ENCODE results near the gene CFAP77.
A peak's percentile ranks its signal among the peaks of the same experiment; 100 is the strongest.

The CFAP77 gene

GRCh38 chr9:132600326-132600984 is 190.4 kb downstream of the CFAP77 start:
- H3K4ac ChIP-seq (ENCODE audit: low read depth, low read length) = no peak overlapping the region
- no CpG with 5 or more reads among the region's 12 CpGs for WGBS (ENCODE audit: extremely low coverage, insufficient coverage, insufficient read length)
- H2BK5ac ChIP-seq (ENCODE audit: low read depth, low read length, poor library complexity) = no peak overlapping the region
- peaks cover 3% of the 10 kb centered on the region for H3K9me3 ChIP-seq (ENCODE audit: insufficient read depth, low read depth, low read length)
- no peaks in the 10 kb centered on the region for H3K79me2 ChIP-seq (ENCODE audit: control insufficient read depth, insufficient read depth, low read length, poor library complexity)
- no peaks in the 10 kb centered on the region for H3K27me3 ChIP-seq (ENCODE audit: insufficient read depth, low read length)
- no peaks in the 10 kb centered on the region for H3K79me1 ChIP-seq (ENCODE audit: low read length)
- no peak overlapping the region for H3K4me3 ChIP-seq (ENCODE audit: low read depth, low read length)
- H2BK120ac ChIP-seq (ENCODE audit: insufficient read depth, low read length, poor library complexity) = no peak overlapping the region
- no peak overlapping the region for H3K9ac ChIP-seq (ENCODE audit: low read length)
- H4K8ac ChIP-seq (ENCODE audit: low read depth, low read length) = no peak overlapping the region
- peaks cover 20 to 25% of the 10 kb centered on the region in 2 experiments for H3K36me3 ChIP-seq (ENCODE audit: control insufficient read depth in 1 of 2, insufficient read depth in 2 of 2, low read length in 2 of 2)
- no peak overlapping the region for H3K23ac ChIP-seq (ENCODE audit: low read length)
- H2AK5ac ChIP-seq (ENCODE audit: low read length) = no peak overlapping the region
- H3K14ac ChIP-seq (ENCODE audit: low read length) = no peak overlapping the region
- DNase-seq = no peak
- H3K18ac ChIP-seq (ENCODE audit: low read length) = no peak overlapping the region
- no peak overlapping the region for H4K91ac ChIP-seq (ENCODE audit: low read depth, low read length)
- H3K27ac ChIP-seq (ENCODE audit: low read depth, low read length) = no peak overlapping the region
- H3K4me2 ChIP-seq (ENCODE audit: low read length) = no peak overlapping the region
- no peaks in the 10 kb centered on the region for H3K4me1 ChIP-seq (ENCODE audit: control insufficient read depth in 1 of 2, insufficient read depth in 2 of 2, low read length in 2 of 2)
- H2BK12ac ChIP-seq (ENCODE audit: low read length) = no peak overlapping the region
- no peak overlapping the region for H4K12ac ChIP-seq (ENCODE audit: low read depth, low read length)
- H2AFZ ChIP-seq (ENCODE audit: insufficient read depth, low read length, poor library complexity) = no peak overlapping the region

DNA sequence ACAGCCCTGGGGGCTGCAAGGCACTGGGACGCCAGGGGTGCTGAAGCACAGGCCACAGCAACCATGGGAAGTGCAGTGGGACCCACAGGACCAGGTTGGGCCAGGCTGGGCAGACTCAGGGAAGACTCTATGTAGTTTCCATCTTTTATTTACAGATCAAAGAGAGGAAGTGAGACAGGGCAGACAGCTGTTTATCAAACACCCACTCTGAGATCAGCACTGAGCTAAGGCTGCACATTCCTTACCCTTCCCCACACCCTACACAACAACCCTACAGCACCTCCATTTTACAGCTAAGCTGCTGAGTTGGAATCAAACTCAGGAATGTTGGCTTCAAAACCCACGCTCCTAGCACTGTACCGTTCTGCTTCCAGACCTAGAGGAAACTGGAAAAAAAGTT is 192.2 kb downstream of the CFAP77 start:
- WGBS (ENCODE audit: extremely low coverage, insufficient coverage, insufficient read length) = no CpG with 5 or more reads among the region's 3 CpGs

DNA sequence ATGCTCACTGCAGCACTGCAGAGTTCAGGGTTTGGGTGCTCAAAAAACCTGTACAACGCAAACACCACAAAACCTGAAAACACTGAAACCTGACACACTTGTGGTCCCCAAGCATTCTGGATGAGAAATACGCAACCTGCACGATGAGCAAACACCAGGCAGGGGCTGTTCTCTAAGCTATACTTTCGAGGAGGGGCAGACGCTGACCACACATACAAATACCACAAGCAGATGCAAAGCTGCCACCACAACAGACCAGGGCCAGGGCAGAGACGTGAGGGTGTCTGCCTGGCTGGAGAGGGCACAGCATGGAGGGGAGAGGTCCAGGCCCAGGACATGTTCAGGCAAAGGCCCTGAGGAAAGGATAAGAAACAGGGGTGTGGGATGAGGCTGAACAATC is 195.4 kb downstream of the CFAP77 start:
- no peaks in the 10 kb centered on the region for H3K4me1 ChIP-seq (ENCODE audit: control insufficient read depth in 1 of 2, insufficient read depth in 2 of 2, low read length in 2 of 2)
- no peak overlapping the region for H3K4me3 ChIP-seq (ENCODE audit: low read depth, low read length)
- H4K12ac ChIP-seq (ENCODE audit: low read depth, low read length) = no peak overlapping the region
- no peak for DNase-seq
- H4K8ac ChIP-seq (ENCODE audit: low read depth, low read length) = no peak overlapping the region
- H2BK12ac ChIP-seq (ENCODE audit: low read length) = no peak overlapping the region
- no peak overlapping the region for H3K4ac ChIP-seq (ENCODE audit: low read depth, low read length)
- H3K23ac ChIP-seq (ENCODE audit: low read length) = no peak overlapping the region
- H3K79me2 ChIP-seq (ENCODE audit: control insufficient read depth, insufficient read depth, low read length, poor library complexity) = no peaks in the 10 kb centered on the region
- no peak overlapping the region for H3K14ac ChIP-seq (ENCODE audit: low read length)
- H3K4me2 ChIP-seq (ENCODE audit: low read length) = no peak overlapping the region
- H3K9ac ChIP-seq (ENCODE audit: low read length) = no peak overlapping the region
- H4K91ac ChIP-seq (ENCODE audit: low read depth, low read length) = peak overlapping the region; percentile 39
- H2AFZ ChIP-seq (ENCODE audit: insufficient read depth, low read length, poor library complexity) = no peak overlapping the region
- no peaks in the 10 kb centered on the region for H3K27me3 ChIP-seq (ENCODE audit: insufficient read depth, low read length)
- no peak overlapping the region for H2BK5ac ChIP-seq (ENCODE audit: low read depth, low read length, poor library complexity)
- H2AK5ac ChIP-seq (ENCODE audit: low read length) = no peak overlapping the region
- no peak overlapping the region for H2BK120ac ChIP-seq (ENCODE audit: insufficient read depth, low read length, poor library complexity)
- no peaks in the 10 kb centered on the region for H3K79me1 ChIP-seq (ENCODE audit: low read length)
- H3K18ac ChIP-seq (ENCODE audit: low read length) = no peak overlapping the region
- peaks cover 32 to 36% of the 10 kb centered on the region in 2 experiments for H3K36me3 ChIP-seq (ENCODE audit: control insufficient read depth in 1 of 2, insufficient read depth in 2 of 2, low read length in 2 of 2)
- no peak overlapping the region for H3K27ac ChIP-seq (ENCODE audit: low read depth, low read length)
- WGBS (ENCODE audit: extremely low coverage, insufficient coverage, insufficient read length) = no CpG with 5 or more reads among the region's 6 CpGs
- H3K9me3 ChIP-seq (ENCODE audit: insufficient read depth, low read depth, low read length) = peaks cover 3% of the 10 kb centered on the region

More for the DNA sequence above, 192.2 kb downstream of the CFAP77 start:
- Histone ChIP-seq H3K18ac (ENCODE audit: low read length) (no peak overlapping the region), H3K27ac (ENCODE audit: low read depth, low read length) (no peak overlapping the region), H3K23ac (ENCODE audit: low read length) (no peak overlapping the region), H3K9ac (ENCODE audit: low read length) (no peak overlapping the region), H3K79me1 (ENCODE audit: low read length) (no peaks in the 10 kb centered on the region), H3K4ac (ENCODE audit: low read depth, low read length) (no peak overlapping the region), H2BK5ac (ENCODE audit: low read depth, low read length, poor library complexity) (no peak overlapping the region), H2AK5ac (ENCODE audit: low read length) (no peak overlapping the region), H4K8ac (ENCODE audit: low read depth, low read length) (no peak overlapping the region), H3K4me2 (ENCODE audit: low read length) (no peak overlapping the region), H2AFZ (ENCODE audit: insufficient read depth, low read length, poor library complexity) (no peak overlapping the region), H3K4me3 (ENCODE audit: low read depth, low read length) (no peak overlapping the region), H3K27me3 (ENCODE audit: insufficient read depth, low read length) (no peaks in the 10 kb centered on the region), H4K91ac (ENCODE audit: low read depth, low read length) (no peak overlapping the region), H2BK120ac (ENCODE audit: insufficient read depth, low read length, poor library complexity) (no peak overlapping the region), H3K4me1 (ENCODE audit: control insufficient read depth in 1 of 2, insufficient read depth in 2 of 2, low read length in 2 of 2) (no peaks in the 10 kb centered on the region), H2BK12ac (ENCODE audit: low read length) (no peak overlapping the region), H3K79me2 (ENCODE audit: control insufficient read depth, insufficient read depth, low read length, poor library complexity) (no peaks in the 10 kb centered on the region), H3K36me3 (ENCODE audit: control insufficient read depth in 1 of 2, insufficient read depth in 2 of 2, low read length in 2 of 2) (peaks cover 28 to 34% of the 10 kb centered on the region in 2 experiments), H4K12ac (ENCODE audit: low read depth, low read length) (no peak overlapping the region), H3K9me3 (ENCODE audit: insufficient read depth, low read depth, low read length) (peaks cover 3% of the 10 kb centered on the region), H3K14ac (ENCODE audit: low read length) (no peak overlapping the region)
- no peak for DNase-seq

GRCh38 chr9:132606066-132606465 is 196.1 kb downstream of the CFAP77 start:
- no peak overlapping the region for H2AFZ ChIP-seq (ENCODE audit: insufficient read depth, low read length, poor library complexity)
- H3K4me1 ChIP-seq (ENCODE audit: control insufficient read depth in 1 of 2, insufficient read depth in 2 of 2, low read length in 2 of 2) = no peaks in the 10 kb centered on the region
- no peak for DNase-seq
- no peak overlapping the region for H2AK5ac ChIP-seq (ENCODE audit: low read length)
- no CpG with 5 or more reads among the region's 6 CpGs for WGBS (ENCODE audit: extremely low coverage, insufficient coverage, insufficient read length)
- no peak overlapping the region for H3K4ac ChIP-seq (ENCODE audit: low read depth, low read length)
- H3K79me2 ChIP-seq (ENCODE audit: control insufficient read depth, insufficient read depth, low read length, poor library complexity) = no peaks in the 10 kb centered on the region
- no peak overlapping the region for H3K4me3 ChIP-seq (ENCODE audit: low read depth, low read length)
- H3K27ac ChIP-seq (ENCODE audit: low read depth, low read length) = no peak overlapping the region
- no peak overlapping the region for H4K8ac ChIP-seq (ENCODE audit: low read depth, low read length)
- H4K91ac ChIP-seq (ENCODE audit: low read depth, low read length) = no peak overlapping the region
- H2BK120ac ChIP-seq (ENCODE audit: insufficient read depth, low read length, poor library complexity) = no peak overlapping the region
- H3K14ac ChIP-seq (ENCODE audit: low read length) = no peak overlapping the region
- H4K12ac ChIP-seq (ENCODE audit: low read depth, low read length) = no peak overlapping the region
- H3K27me3 ChIP-seq (ENCODE audit: insufficient read depth, low read length) = no peaks in the 10 kb centered on the region
- H3K18ac ChIP-seq (ENCODE audit: low read length) = no peak overlapping the region
- peaks cover 3% of the 10 kb centered on the region for H3K9me3 ChIP-seq (ENCODE audit: insufficient read depth, low read depth, low read length)
- H3K9ac ChIP-seq (ENCODE audit: low read length) = no peak overlapping the region
- no peak overlapping the region for H2BK12ac ChIP-seq (ENCODE audit: low read length)
- no peak overlapping the region for H3K23ac ChIP-seq (ENCODE audit: low read length)
- no peak overlapping the region for H3K4me2 ChIP-seq (ENCODE audit: low read length)
- peaks cover 34 to 39% of the 10 kb centered on the region in 2 experiments for H3K36me3 ChIP-seq (ENCODE audit: control insufficient read depth in 1 of 2, insufficient read depth in 2 of 2, low read length in 2 of 2)
- H3K79me1 ChIP-seq (ENCODE audit: low read length) = no peaks in the 10 kb centered on the region
- H2BK5ac ChIP-seq (ENCODE audit: low read depth, low read length, poor library complexity) = no peak overlapping the region
